Karpas-422 (cell line): Measurements from ENCODE around the gene SRSF11. TPM values are rescaled to one million over a fixed set of nuclear protein-coding genes. Genes with fewer than 3 reads are reported as not detected.

ENCODE experiments used
- DNase-seq: peaks from one replicate; pipeline ENCODE4 v3.0.0-alpha.2; 2015
- H2AFZ ChIP-seq: fragments of 200-600 bp; sonication (generic); 2 replicates; pipeline ENCODE4 v1.6.1; 2014; ENCODE audit warnings: antibody characterized with exemption, low read length, mixed read lengths
- H3K27ac ChIP-seq: fragments of 200-600 bp; sonication (generic); 2 replicates; pipeline ENCODE4 v1.5.1; 2014; ENCODE audit warnings: mild to moderate bottlenecking, low read length, moderate library complexity
- H3K27me3 ChIP-seq: fragments of 200-600 bp; sonication (generic); 2 replicates; pipeline ENCODE4 v1.6.1; 2014; ENCODE audit warnings: low read length, mixed read lengths
- H3K36me3 ChIP-seq: fragments of 200-600 bp; sonication (generic); 2 replicates; pipeline ENCODE4 v1.6.1; 2014; ENCODE audit warnings: low read length, mixed read lengths; ENCODE audit not compliant: insufficient read depth
- H3K4me1 ChIP-seq: fragments of 200-600 bp; sonication (generic); 2 replicates; pipeline ENCODE4 v1.6.1; 2014; ENCODE audit warnings: mild to moderate bottlenecking, low read length, mixed read lengths
- H3K4me2 ChIP-seq: fragments of 200-600 bp; sonication (generic); 2 replicates; pipeline ENCODE4 v1.6.1; 2014; ENCODE audit warnings: low read length, low read depth, mild to moderate bottlenecking; ENCODE audit not compliant: poor library complexity, severe bottlenecking
- H3K4me3 ChIP-seq: fragments of 200-600 bp; sonication (generic); 2 replicates; pipeline ENCODE4 v1.5.1; 2014; ENCODE audit warnings: mild to moderate bottlenecking, antibody characterized with exemption, low read length, mixed read lengths
- H3K79me2 ChIP-seq: fragments of 200-600 bp; sonication (generic); 2 replicates; pipeline ENCODE4 v1.6.1; 2014; ENCODE audit warnings: mild to moderate bottlenecking, low read length, mixed read lengths
- H3K9ac ChIP-seq: fragments of 200-600 bp; sonication (generic); 2 replicates; pipeline ENCODE4 v1.6.0; 2014; ENCODE audit warnings: low read length
- H3K9me2 ChIP-seq: fragments of 200-600 bp; sonication (generic), shearing (Covaris generic); replicated peaks from 2 replicates; pipeline ENCODE4 v1.6.0; 2014; ENCODE audit warnings: mild to moderate bottlenecking, low read length, moderate library complexity; ENCODE audit not compliant: insufficient read depth
- H3K9me3 ChIP-seq: fragments of 300-700, 200-600 bp; sonication (generic); 2 replicates; pipeline ENCODE4 v1.6.1; 2014; ENCODE audit warnings: low read length, mixed read lengths
- H4K20me1 ChIP-seq: fragments of 200-600 bp; sonication (generic); 2 replicates; pipeline ENCODE4 v1.6.1; 2014; ENCODE audit warnings: mild to moderate bottlenecking, antibody characterized with exemption, low read length, low read depth; ENCODE audit not compliant: insufficient read depth
- small RNA-seq: library from RNA; depleted of rRNA; stranded (forward); fragments of <200 nt; gene quantifications from one replicate; pipeline ENCODE3, GENCODE V24; 2014
- total RNA-seq: library from RNA; depleted of rRNA; stranded (reverse); fragments of >200 nt; shearing (Covaris generic); gene quantifications from 2 replicates; pipeline ENCODE4 v1.2.3, GENCODE V29; 2014; ENCODE audit warnings: low replicate concordance; rRNA removed

SRSF11 gene
- total RNA-seq, 1 experiment from 2014 or later: 327 TPM

GRCh38 chr1:70293186-70293843 lies 72.1 kb downstream of the SRSF11 start:
- H2AFZ ChIP-seq: no peak overlapping the region
- no peak overlapping the region for H3K4me3 ChIP-seq
- no peaks in the 10 kb centered on the region for H3K27me3 ChIP-seq
- H3K36me3 ChIP-seq: peaks cover 45% of the 10 kb centered on the region; the same call in 1 of the 2 replicates
- H3K4me1 ChIP-seq: no peaks in the 10 kb centered on the region
- no peak overlapping the region for H3K4me2 ChIP-seq
- no peak for DNase-seq
- H3K9me3 ChIP-seq: no peaks in the 10 kb centered on the region
- no peaks in the 10 kb centered on the region for H3K9me2 ChIP-seq
- no peak overlapping the region for H3K27ac ChIP-seq
- H3K9ac ChIP-seq: no peak overlapping the region
- no peaks in the 10 kb centered on the region for H4K20me1 ChIP-seq
- H3K79me2 ChIP-seq: peaks cover 50% of the 10 kb centered on the region

GRCh38 chr1:70295749-70296148 lies 74.6 kb downstream of the SRSF11 start:
- Histone ChIP-seq H3K27ac (no peak overlapping the region), H2AFZ (no peak overlapping the region), H3K27me3 (no peaks in the 10 kb centered on the region), H3K9me3 (no peaks in the 10 kb centered on the region), H3K9me2 (no peaks in the 10 kb centered on the region), H3K4me2 (no peak overlapping the region), H3K4me1 (no peaks in the 10 kb centered on the region), H4K20me1 (no peaks in the 10 kb centered on the region), H3K9ac (no peak overlapping the region), H3K79me2 (peaks cover 47% of the 10 kb centered on the region), H3K4me3 (no peak overlapping the region), H3K36me3 (peaks cover 48% of the 10 kb centered on the region; the same call in 1 of the 2 replicates)
- no peak for DNase-seq

GRCh38 chr1:70299472-70299871 lies 78.3 kb downstream of the SRSF11 start:
- H3K36me3 ChIP-seq: peaks cover 29% of the 10 kb centered on the region; the same call in 1 of the 2 replicates

More at GRCh38 chr1:70299472-70299871, 78.3 kb downstream of the SRSF11 start:
- no peaks in the 10 kb centered on the region for H3K9me2 ChIP-seq
- H4K20me1 ChIP-seq: no peaks in the 10 kb centered on the region
- no peak overlapping the region for H2AFZ ChIP-seq
- no peak overlapping the region for H3K9ac ChIP-seq
- no peak for DNase-seq
- H3K4me1 ChIP-seq: no peaks in the 10 kb centered on the region
- H3K9me3 ChIP-seq: no peaks in the 10 kb centered on the region
- H3K27me3 ChIP-seq: no peaks in the 10 kb centered on the region
- H3K79me2 ChIP-seq: peaks cover 60% of the 10 kb centered on the region
- no peak overlapping the region for H3K4me3 ChIP-seq
- H3K27ac ChIP-seq: no peak overlapping the region
- no peak overlapping the region for H3K4me2 ChIP-seq

Small RNA genes lying within 50 kb of the gene (small RNA-seq; reads per million reads assigned to genes)
- gene RN7SL242P: not detected

Other genes starting within 250 kb of the SRSF11 start
- gene LRRC40, start 15.8 kb upstream of the SRSF11 start, total RNA-seq: 16.5 and 37.4 TPM in 2 replicates
- gene ANKRD13C, start 133.3 kb downstream of the SRSF11 start, total RNA-seq: 34.3 and 40.0 TPM in 2 replicates
- 23.0 and 63.3 TPM in 2 replicates for gene CTH, start 189.9 kb downstream of the SRSF11 start, total RNA-seq